Measurements from ENCODE around the gene FARP1. TPM values are rescaled to one million over a fixed set of nuclear protein-coding genes. Genes with fewer than 3 reads are reported as not detected.

FARP1 gene
- total RNA-seq, 5 donors from 2014 or later (not counting 1 experiment from before 2014, with no cell fraction given) = 0.51 to 2.0 (median 1.0) TPM

DNA sequence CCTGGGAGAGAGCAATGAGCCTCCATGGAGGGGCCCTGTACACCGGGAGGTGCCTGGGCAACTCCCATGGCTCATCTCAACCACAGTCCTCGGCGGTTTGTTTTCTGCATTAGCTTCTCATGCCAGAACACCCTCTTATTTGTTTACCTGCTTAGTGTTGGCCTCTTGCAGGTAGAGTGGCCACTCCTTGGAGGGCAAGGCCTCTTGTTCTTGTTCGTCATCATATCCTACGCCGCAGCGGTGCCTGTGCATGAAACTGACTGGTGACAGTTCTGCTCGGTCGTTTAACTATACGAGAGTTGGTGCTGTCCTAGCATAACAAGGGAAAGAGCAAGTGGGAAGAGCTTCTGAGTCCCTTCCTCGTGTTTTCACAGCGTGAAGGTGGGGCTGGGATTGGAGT is 74.7 kb downstream of the FARP1 start:
- CTCF ChIA-PET = no interaction called here
- H3K4me3 Mint-ChIP-seq = no peak overlapping the region
- POLR2A ChIA-PET = no interaction called here
- DNase-seq = no peak
- peaks cover 7 to 19% of the 10 kb centered on the region in 2 donors for H3K27me3 Mint-ChIP-seq
- no peaks in the 10 kb centered on the region for H3K9me3 ChIP-seq
- no peak overlapping the region for H3K27ac ChIP-seq (ENCODE audit: low read length)
- H3K36me3 Mint-ChIP-seq = no peaks in the 10 kb centered on the region
- H3K36me3 ChIP-seq (ENCODE audit: control insufficient read depth in 2 of 2, extremely low read depth in 1 of 2, insufficient read depth in 1 of 2, low read length in 1 of 2) = no peaks in the 10 kb centered on the region
- ATAC-seq (replicated peaks in 1 of 4) = no peak
- 97% methylated on average over 8 of the region's 12 CpGs for WGBS (ENCODE audit: insufficient coverage)
- H3K4me3 ChIP-seq (ENCODE audit: control insufficient read depth in 1 of 2, extremely low read depth in 1 of 2, low read length in 1 of 2) = no peak overlapping the region
- H3K27me3 ChIP-seq (replicated peaks in 1 of 2; ENCODE audit: control insufficient read depth in 2 of 2, extremely low read depth in 1 of 2, insufficient read depth in 2 of 2, low read length in 1 of 2) = peaks cover 0 to 12% of the 10 kb centered on the region in 2 experiments
- no peak overlapping the region for H3K27ac Mint-ChIP-seq
- no peaks in the 10 kb centered on the region for H3K4me1 ChIP-seq (ENCODE audit: control insufficient read depth in 1 of 2, extremely low read depth in 1 of 2, insufficient read depth in 2 of 2, low read length in 2 of 2)
- no peaks in the 10 kb centered on the region for H3K4me1 Mint-ChIP-seq
- no peaks in the 10 kb centered on the region for H3K9me3 Mint-ChIP-seq

DNA sequence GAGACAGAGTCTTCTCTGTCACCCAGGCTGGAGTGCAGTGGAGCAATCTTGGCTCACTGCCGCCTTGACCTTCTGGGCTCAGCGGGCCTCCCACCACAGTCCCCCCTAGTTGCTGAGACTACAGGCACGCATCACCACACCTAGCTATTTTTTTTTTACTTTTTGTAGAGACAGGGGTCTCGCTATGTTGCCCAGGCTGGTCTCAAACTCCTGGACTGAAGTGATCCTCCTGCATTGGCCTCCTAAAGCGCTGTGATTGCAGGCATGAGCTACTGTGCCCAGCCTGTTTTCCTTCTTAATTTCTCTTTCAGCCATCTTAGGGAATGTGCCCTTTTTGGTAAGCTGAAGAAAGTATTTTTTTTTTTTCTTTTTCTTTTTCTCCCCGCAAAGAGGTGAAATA is 76.8 kb downstream of the FARP1 start:
- Mint-ChIP-seq H3K36me3 (no peaks in the 10 kb centered on the region), H3K27ac (no peak overlapping the region), H3K4me3 (no peak overlapping the region), H3K9me3 (no peaks in the 10 kb centered on the region), H3K4me1 (no peaks in the 10 kb centered on the region), H3K27me3 (peaks cover 4 to 19% of the 10 kb centered on the region in 2 donors)
- no peak for DNase-seq
- Histone ChIP-seq H3K4me1 (ENCODE audit: control insufficient read depth in 1 of 2, extremely low read depth in 1 of 2, insufficient read depth in 2 of 2, low read length in 2 of 2) (no peaks in the 10 kb centered on the region), H3K9me3 (no peaks in the 10 kb centered on the region), H3K27ac (ENCODE audit: low read length) (no peak overlapping the region), H3K4me3 (ENCODE audit: control insufficient read depth in 1 of 2, extremely low read depth in 1 of 2, low read length in 1 of 2) (no peak overlapping the region), H3K36me3 (ENCODE audit: control insufficient read depth in 2 of 2, extremely low read depth in 1 of 2, insufficient read depth in 1 of 2, low read length in 1 of 2) (no peaks in the 10 kb centered on the region), H3K27me3 (replicated peaks in 1 of 2; ENCODE audit: control insufficient read depth in 2 of 2, extremely low read depth in 1 of 2, insufficient read depth in 2 of 2, low read length in 1 of 2) (peaks cover 0 to 19% of the 10 kb centered on the region in 2 experiments)
- 89% methylated on average over 3 of the region's 6 CpGs for WGBS (ENCODE audit: insufficient coverage)
- no peak for ATAC-seq (replicated peaks in 1 of 4)
- ChIA-PET CTCF (no interaction called here), POLR2A (no interaction called here)

DNA sequence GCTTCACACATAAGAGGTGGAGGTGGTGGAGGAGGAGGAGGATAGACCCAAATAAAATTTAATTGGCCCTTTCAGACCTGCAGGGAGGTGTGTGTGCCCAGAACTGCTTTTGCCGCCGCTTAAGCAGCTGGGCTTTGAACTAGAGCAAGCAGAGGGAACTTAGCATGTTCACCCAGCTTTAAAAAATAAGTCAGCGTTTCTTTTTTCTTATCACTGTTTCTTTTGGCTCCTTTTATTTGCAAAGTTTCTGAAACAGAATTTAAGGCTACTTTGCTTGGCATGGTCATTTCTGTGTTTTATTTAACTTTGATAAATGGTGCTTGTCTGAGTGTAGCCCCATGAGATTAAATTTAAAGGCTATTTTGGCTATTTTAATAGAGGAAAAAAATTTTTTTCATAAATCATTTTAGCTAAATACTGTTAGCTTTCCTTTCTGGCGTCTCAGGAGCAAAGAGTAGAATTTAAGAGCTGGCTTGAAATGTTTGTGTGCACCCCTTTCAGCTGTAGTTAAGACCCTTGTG is 77.4 kb downstream of the FARP1 start:
- Mint-ChIP-seq H3K4me1 (no peaks in the 10 kb centered on the region), H3K27ac (no peak overlapping the region), H3K4me3 (no peak overlapping the region), H3K9me3 (no peaks in the 10 kb centered on the region), H3K27me3 (peaks cover 4 to 19% of the 10 kb centered on the region in 2 donors), H3K36me3 (no peaks in the 10 kb centered on the region)
- Histone ChIP-seq H3K9me3 (no peaks in the 10 kb centered on the region), H3K27ac (ENCODE audit: low read length) (no peak overlapping the region), H3K4me1 (ENCODE audit: control insufficient read depth in 1 of 2, extremely low read depth in 1 of 2, insufficient read depth in 2 of 2, low read length in 2 of 2) (no peaks in the 10 kb centered on the region), H3K4me3 (ENCODE audit: control insufficient read depth in 1 of 2, extremely low read depth in 1 of 2, low read length in 1 of 2) (no peak overlapping the region), H3K27me3 (replicated peaks in 1 of 2; ENCODE audit: control insufficient read depth in 2 of 2, extremely low read depth in 1 of 2, insufficient read depth in 2 of 2, low read length in 1 of 2) (peaks cover 0 to 19% of the 10 kb centered on the region in 2 experiments), H3K36me3 (ENCODE audit: control insufficient read depth in 2 of 2, extremely low read depth in 1 of 2, insufficient read depth in 1 of 2, low read length in 1 of 2) (no peaks in the 10 kb centered on the region)
- DNase-seq (no peak), ATAC-seq (replicated peaks in 1 of 4) (no peak)
- CTCF ChIA-PET = interaction anchor here in 1 of 2 donors (0.6 kb wide), 1 partner anchor 42 kb away, joined by 5 read pairs; no protein-coding TSS in a partner anchor
- WGBS (ENCODE audit: insufficient coverage) = 85% methylated on average over 3 of the region's 4 CpGs
- POLR2A ChIA-PET = no interaction called here

DNA sequence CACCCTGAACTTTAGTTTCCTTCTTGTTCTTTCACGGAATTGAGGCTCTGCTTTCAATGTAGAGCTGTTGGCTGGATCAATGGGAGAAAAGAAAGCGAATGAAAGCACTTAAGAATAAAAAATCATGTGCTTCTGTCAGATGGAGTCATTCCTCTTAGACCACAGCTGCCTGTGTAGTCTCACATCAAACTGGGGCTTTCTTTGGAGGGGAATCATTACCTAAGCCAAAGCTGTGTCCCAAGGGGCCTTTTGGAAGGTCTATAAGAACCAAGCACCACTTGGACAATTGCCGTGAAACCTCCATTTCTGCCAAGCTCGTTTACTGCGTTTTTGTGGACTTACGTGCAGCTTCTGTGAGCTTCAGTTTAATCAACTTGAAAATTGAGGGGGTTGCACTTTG is 78.3 kb downstream of the FARP1 start:
- Mint-ChIP-seq H3K4me1 (no peaks in the 10 kb centered on the region), H3K9me3 (no peaks in the 10 kb centered on the region), H3K27ac (no peak overlapping the region), H3K36me3 (no peaks in the 10 kb centered on the region), H3K4me3 (no peak overlapping the region), H3K27me3 (peaks cover 4 to 15% of the 10 kb centered on the region in 2 donors)
- H3K4me1 ChIP-seq (ENCODE audit: control insufficient read depth in 1 of 2, extremely low read depth in 1 of 2, insufficient read depth in 2 of 2, low read length in 2 of 2) = no peaks in the 10 kb centered on the region
- peaks cover 0 to 16% of the 10 kb centered on the region in 2 experiments for H3K27me3 ChIP-seq (replicated peaks in 1 of 2; ENCODE audit: control insufficient read depth in 2 of 2, extremely low read depth in 1 of 2, insufficient read depth in 2 of 2, low read length in 1 of 2)
- H3K36me3 ChIP-seq (ENCODE audit: control insufficient read depth in 2 of 2, extremely low read depth in 1 of 2, insufficient read depth in 1 of 2, low read length in 1 of 2) = no peaks in the 10 kb centered on the region
- no peak overlapping the region for H3K27ac ChIP-seq (ENCODE audit: low read length)
- ChIA-PET CTCF (no interaction called here), POLR2A (no interaction called here)
- no peak for ATAC-seq (replicated peaks in 1 of 4)
- no peaks in the 10 kb centered on the region for H3K9me3 ChIP-seq
- WGBS (ENCODE audit: insufficient coverage) = 86% methylated on average over 4 of the region's 6 CpGs
- no peak overlapping the region for H3K4me3 ChIP-seq (ENCODE audit: control insufficient read depth in 1 of 2, extremely low read depth in 1 of 2, low read length in 1 of 2)
- no peak for DNase-seq

DNA sequence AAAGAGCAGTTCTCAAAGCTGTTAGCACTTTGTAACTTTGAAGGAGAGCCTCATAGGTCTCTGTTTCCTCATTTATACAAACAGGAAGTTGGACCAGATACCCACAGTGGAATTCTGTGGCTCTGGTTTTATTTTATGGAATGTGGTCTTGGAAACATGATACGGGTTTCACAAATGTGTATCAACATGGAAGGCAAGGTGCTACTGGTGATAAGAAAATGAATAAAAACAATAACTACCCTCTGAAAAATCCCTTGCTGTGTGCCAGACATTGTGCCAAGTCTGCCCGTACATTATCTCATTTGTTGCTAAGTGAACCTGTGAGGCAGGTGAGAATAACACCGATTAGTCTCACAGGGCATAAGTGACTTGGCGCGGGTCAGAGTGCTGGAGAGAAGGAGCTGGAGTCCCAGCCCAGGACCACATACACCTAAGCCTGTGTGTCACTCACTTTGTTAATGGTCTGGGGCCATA is 79.2 kb downstream of the FARP1 start:
- Histone ChIP-seq H3K9me3 (no peaks in the 10 kb centered on the region), H3K27me3 (replicated peaks in 1 of 2; ENCODE audit: control insufficient read depth in 2 of 2, extremely low read depth in 1 of 2, insufficient read depth in 2 of 2, low read length in 1 of 2) (peaks cover 0 to 15% of the 10 kb centered on the region in 2 experiments), H3K4me1 (ENCODE audit: control insufficient read depth in 1 of 2, extremely low read depth in 1 of 2, insufficient read depth in 2 of 2, low read length in 2 of 2) (no peaks in the 10 kb centered on the region), H3K4me3 (ENCODE audit: control insufficient read depth in 1 of 2, extremely low read depth in 1 of 2, low read length in 1 of 2) (no peak overlapping the region), H3K36me3 (ENCODE audit: control insufficient read depth in 2 of 2, extremely low read depth in 1 of 2, insufficient read depth in 1 of 2, low read length in 1 of 2) (no peaks in the 10 kb centered on the region), H3K27ac (ENCODE audit: low read length) (no peak overlapping the region)
- Mint-ChIP-seq H3K4me3 (no peak overlapping the region), H3K4me1 (no peaks in the 10 kb centered on the region), H3K9me3 (no peaks in the 10 kb centered on the region), H3K36me3 (no peaks in the 10 kb centered on the region), H3K27me3 (peaks cover 4 to 12% of the 10 kb centered on the region in 2 donors), H3K27ac (no peak overlapping the region)
- no CpG with 5 or more reads among the region's 5 CpGs for WGBS (ENCODE audit: insufficient coverage)
- DNase-seq = no peak
- CTCF ChIA-PET = no interaction called here
- no peak for ATAC-seq (replicated peaks in 1 of 4)
- POLR2A ChIA-PET = no interaction called here

GRCh38 chr13:98222816-98223215 is 79.9 kb downstream of the FARP1 start:
- Histone ChIP-seq H3K9me3 (no peaks in the 10 kb centered on the region), H3K27ac (ENCODE audit: low read length) (no peak overlapping the region), H3K4me3 (ENCODE audit: control insufficient read depth in 1 of 2, extremely low read depth in 1 of 2, low read length in 1 of 2) (no peak overlapping the region), H3K36me3 (ENCODE audit: control insufficient read depth in 2 of 2, extremely low read depth in 1 of 2, insufficient read depth in 1 of 2, low read length in 1 of 2) (no peaks in the 10 kb centered on the region), H3K4me1 (ENCODE audit: control insufficient read depth in 1 of 2, extremely low read depth in 1 of 2, insufficient read depth in 2 of 2, low read length in 2 of 2) (no peaks in the 10 kb centered on the region), H3K27me3 (replicated peaks in 1 of 2; ENCODE audit: control insufficient read depth in 2 of 2, extremely low read depth in 1 of 2, insufficient read depth in 2 of 2, low read length in 1 of 2) (peaks cover 0 to 8% of the 10 kb centered on the region in 2 experiments)
- Mint-ChIP-seq H3K4me1 (no peaks in the 10 kb centered on the region), H3K4me3 (no peak overlapping the region), H3K27me3 (peaks cover 4 to 16% of the 10 kb centered on the region in 2 donors), H3K36me3 (no peaks in the 10 kb centered on the region), H3K27ac (no peak overlapping the region), H3K9me3 (peaks cover 0 to 4% (median 3%) of the 10 kb centered on the region in 3 donors)
- DNase-seq (no peak), ATAC-seq (replicated peaks in 1 of 4) (no peak)
- POLR2A ChIA-PET = no interaction called here
- CTCF ChIA-PET = no interaction called here
- WGBS (ENCODE audit: insufficient coverage) = 69% methylated on average over 4 of the region's 7 CpGs

GRCh38 chr13:98223741-98224140 is 80.8 kb downstream of the FARP1 start:
- Histone ChIP-seq H3K9me3 (no peaks in the 10 kb centered on the region), H3K4me1 (ENCODE audit: control insufficient read depth in 1 of 2, extremely low read depth in 1 of 2, insufficient read depth in 2 of 2, low read length in 2 of 2) (no peaks in the 10 kb centered on the region), H3K27me3 (replicated peaks in 1 of 2; ENCODE audit: control insufficient read depth in 2 of 2, extremely low read depth in 1 of 2, insufficient read depth in 2 of 2, low read length in 1 of 2) (peaks cover 0 to 7% of the 10 kb centered on the region in 2 experiments), H3K27ac (ENCODE audit: low read length) (no peak overlapping the region), H3K4me3 (ENCODE audit: control insufficient read depth in 1 of 2, extremely low read depth in 1 of 2, low read length in 1 of 2) (no peak overlapping the region), H3K36me3 (ENCODE audit: control insufficient read depth in 2 of 2, extremely low read depth in 1 of 2, insufficient read depth in 1 of 2, low read length in 1 of 2) (no peaks in the 10 kb centered on the region)
- Mint-ChIP-seq H3K9me3 (peaks cover 0 to 4% (median 3%) of the 10 kb centered on the region in 3 donors), H3K36me3 (no peaks in the 10 kb centered on the region), H3K4me3 (no peak overlapping the region), H3K27me3 (peaks cover 2 to 8% of the 10 kb centered on the region in 2 donors), H3K4me1 (no peaks in the 10 kb centered on the region), H3K27ac (no peak overlapping the region)
- no peak for ATAC-seq (replicated peaks in 1 of 4)
- ChIA-PET CTCF (no interaction called here), POLR2A (no interaction called here)
- no peak for DNase-seq

All from T-cell (primary cell).